Measurements from ENCODE around the gene GALK2.
"Not testable (repeated sequence)": the region's sequence is repeated elsewhere in the genome, so short reads cannot be mapped to it uniquely, and the experiment has no call there.

GALK2 gene

GRCh38 chr15:49152552-49153312 is 17.3 kb upstream of the GALK2 start:
- H3K27ac Mint-ChIP-seq = no peak overlapping the region
- peaks cover 61% of the 10 kb centered on the region for H3K36me3 Mint-ChIP-seq (ENCODE audit: low read depth)
- H3K27me3 Mint-ChIP-seq = no peaks in the 10 kb centered on the region
- H3K4me3 Mint-ChIP-seq = peak overlapping the region; percentile 99
- H3K4me1 Mint-ChIP-seq (ENCODE audit: low read depth) = peaks cover 62% of the 10 kb centered on the region
- no peak for DNase-seq
- H3K9me3 Mint-ChIP-seq = no peaks in the 10 kb centered on the region

DNA sequence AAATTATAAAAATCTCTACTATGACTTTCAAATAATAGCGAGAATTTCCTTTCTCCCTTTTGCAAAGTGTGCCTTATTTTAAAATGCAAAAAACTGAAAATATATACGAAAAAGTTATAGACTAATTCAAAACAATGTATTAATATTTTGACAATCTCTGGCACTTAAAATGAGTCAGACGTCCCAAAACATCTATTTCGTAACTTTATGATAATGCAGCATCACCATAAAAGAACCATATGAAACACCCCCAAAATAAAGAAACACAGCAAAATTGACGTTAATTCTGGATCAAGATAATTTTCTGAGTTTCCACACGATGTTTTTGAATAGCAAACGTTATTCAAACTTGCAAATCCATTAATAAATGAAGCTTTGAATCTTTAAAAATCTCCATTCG is 15.7 kb upstream of the GALK2 start:
- Mint-ChIP-seq H3K9me3 (no peaks in the 10 kb centered on the region), H3K36me3 (ENCODE audit: low read depth) (peaks cover 51% of the 10 kb centered on the region), H3K4me3 (peak overlapping the region; percentile 99), H3K4me1 (ENCODE audit: low read depth) (peaks cover 56% of the 10 kb centered on the region), H3K27me3 (no peaks in the 10 kb centered on the region), H3K27ac (peak overlapping the region; percentile 99)
- no peak for DNase-seq

DNA sequence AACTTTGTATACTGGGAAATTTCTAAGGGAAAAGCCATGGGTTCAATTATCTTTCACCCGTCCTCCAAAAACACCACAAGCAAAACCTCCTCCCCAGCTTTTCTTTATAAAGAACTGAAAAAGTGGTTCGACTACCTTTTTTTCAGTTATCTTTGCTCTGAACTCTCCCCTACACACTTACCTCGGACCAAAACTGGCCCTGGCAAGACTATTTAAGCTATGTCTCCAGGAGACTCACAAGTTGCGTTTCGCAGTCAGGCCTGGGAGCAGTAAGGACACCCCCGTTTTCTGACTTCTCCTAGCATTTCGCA is 15.3 kb upstream of the GALK2 start:
- Mint-ChIP-seq H3K4me3 (peak overlapping the region; percentile 99), H3K27ac (peak overlapping the region; percentile 99), H3K4me1 (ENCODE audit: low read depth) (peaks cover 52% of the 10 kb centered on the region), H3K9me3 (no peaks in the 10 kb centered on the region), H3K27me3 (no peaks in the 10 kb centered on the region), H3K36me3 (ENCODE audit: low read depth) (peaks cover 47% of the 10 kb centered on the region)
- no peak for DNase-seq

- H3K4me3 Mint-ChIP-seq = peak within 1 kb of the TSS; percentile 99
- peaks cover 51% of the 10 kb centered on the region for H3K4me1 Mint-ChIP-seq (ENCODE audit: low read depth)
- DNase-seq = peak; percentile 91
- no peaks in the 10 kb centered on the region for H3K9me3 Mint-ChIP-seq
- H3K27me3 Mint-ChIP-seq = no peaks in the 10 kb centered on the region
- H3K27ac Mint-ChIP-seq = peak within 1 kb of the TSS; percentile 99
- peaks cover 46% of the 10 kb centered on the region for H3K36me3 Mint-ChIP-seq (ENCODE audit: low read depth)
These were observed 14.8 kb upstream of the GALK2 start, which contains the start of gene COPS2 for GRCh38 chr15:49155110-49155833. TSS of gene COPS2 (minus strand) at chr15:49155599. CDS start at chr15:49155578, 21 bp downstream.

GRCh38 chr15:49155834-49156627 is 14.0 kb upstream of the GALK2 start:
- Mint-ChIP-seq H3K27ac (peak overlapping the region; percentile 99), H3K4me3 (peak overlapping the region; percentile 99), H3K9me3 (no peaks in the 10 kb centered on the region), H3K36me3 (ENCODE audit: low read depth) (peaks cover 39% of the 10 kb centered on the region), H3K27me3 (no peaks in the 10 kb centered on the region), H3K4me1 (ENCODE audit: low read depth) (peaks cover 47% of the 10 kb centered on the region)
- DNase-seq = no peak

GRCh38 chr15:49163678-49164077 is 6.4 kb upstream of the GALK2 start:
- Mint-ChIP-seq H3K4me1 (ENCODE audit: low read depth) (no peaks in the 10 kb centered on the region), H3K9me3 (no peaks in the 10 kb centered on the region), H3K36me3 (ENCODE audit: low read depth) (peaks cover 16% of the 10 kb centered on the region), H3K4me3 (no peak overlapping the region), H3K27me3 (no peaks in the 10 kb centered on the region), H3K27ac (no peak overlapping the region)
- DNase-seq = no peak

- Mint-ChIP-seq H3K4me1 (ENCODE audit: low read depth) (peaks cover 6% of the 10 kb centered on the region), H3K27me3 (no peaks in the 10 kb centered on the region), H3K36me3 (ENCODE audit: low read depth) (peaks cover 16% of the 10 kb centered on the region), H3K27ac (no peak overlapping the region), H3K4me3 (no peak overlapping the region), H3K9me3 (no peaks in the 10 kb centered on the region)
- DNase-seq = no peak
These were observed 5.2 kb upstream of the GALK2 start for GRCh38 chr15:49164865-49165264.

GRCh38 chr15:49168016-49168415 is 2.0 kb upstream of the GALK2 start:
- Mint-ChIP-seq H3K9me3 (no peaks in the 10 kb centered on the region), H3K27ac (no peak overlapping the region), H3K4me3 (no peak overlapping the region), H3K4me1 (ENCODE audit: low read depth) (peaks cover 23% of the 10 kb centered on the region), H3K27me3 (no peaks in the 10 kb centered on the region), H3K36me3 (ENCODE audit: low read depth) (peaks cover 16% of the 10 kb centered on the region)
- DNase-seq = no peak

DNA sequence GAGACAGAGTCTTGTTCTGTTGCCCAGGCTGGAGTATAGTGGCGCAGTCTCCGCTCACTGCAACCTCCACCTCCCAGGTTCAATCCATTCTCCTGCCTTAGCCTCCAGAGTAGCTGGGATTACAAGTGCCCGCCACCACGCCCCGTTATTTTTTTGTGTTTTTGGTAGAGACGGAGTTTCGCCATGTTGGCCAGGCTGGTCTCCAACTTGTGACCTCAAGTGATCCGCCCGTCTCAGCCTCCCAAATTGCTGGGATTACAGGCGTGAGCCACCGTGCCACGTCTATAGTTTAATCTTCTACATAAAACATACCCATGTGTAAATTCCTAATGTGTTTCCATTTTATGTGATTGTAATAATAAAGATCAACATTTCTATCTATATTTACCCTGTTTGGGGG is 1.7 kb downstream of the GALK2 start:
- no peaks in the 10 kb centered on the region for H3K27me3 Mint-ChIP-seq
- H3K4me3 Mint-ChIP-seq = peak overlapping the region; percentile 92
- no peak for DNase-seq
- peaks cover 15% of the 10 kb centered on the region for H3K36me3 Mint-ChIP-seq (ENCODE audit: low read depth)
- peaks cover 34% of the 10 kb centered on the region for H3K4me1 Mint-ChIP-seq (ENCODE audit: low read depth)
- H3K27ac Mint-ChIP-seq = no peak overlapping the region
- no peaks in the 10 kb centered on the region for H3K9me3 Mint-ChIP-seq

- peaks cover 20% of the 10 kb centered on the region for H3K36me3 Mint-ChIP-seq (ENCODE audit: low read depth)
- H3K4me3 Mint-ChIP-seq = no peak overlapping the region
- H3K27ac Mint-ChIP-seq = no peak overlapping the region
- no peaks in the 10 kb centered on the region for H3K9me3 Mint-ChIP-seq
- peaks cover 28% of the 10 kb centered on the region for H3K4me1 Mint-ChIP-seq (ENCODE audit: low read depth)
- no peaks in the 10 kb centered on the region for H3K27me3 Mint-ChIP-seq
- DNase-seq = no peak
These were observed 4.9 kb downstream of the GALK2 start for GRCh38 chr15:49174902-49175301.

DNA sequence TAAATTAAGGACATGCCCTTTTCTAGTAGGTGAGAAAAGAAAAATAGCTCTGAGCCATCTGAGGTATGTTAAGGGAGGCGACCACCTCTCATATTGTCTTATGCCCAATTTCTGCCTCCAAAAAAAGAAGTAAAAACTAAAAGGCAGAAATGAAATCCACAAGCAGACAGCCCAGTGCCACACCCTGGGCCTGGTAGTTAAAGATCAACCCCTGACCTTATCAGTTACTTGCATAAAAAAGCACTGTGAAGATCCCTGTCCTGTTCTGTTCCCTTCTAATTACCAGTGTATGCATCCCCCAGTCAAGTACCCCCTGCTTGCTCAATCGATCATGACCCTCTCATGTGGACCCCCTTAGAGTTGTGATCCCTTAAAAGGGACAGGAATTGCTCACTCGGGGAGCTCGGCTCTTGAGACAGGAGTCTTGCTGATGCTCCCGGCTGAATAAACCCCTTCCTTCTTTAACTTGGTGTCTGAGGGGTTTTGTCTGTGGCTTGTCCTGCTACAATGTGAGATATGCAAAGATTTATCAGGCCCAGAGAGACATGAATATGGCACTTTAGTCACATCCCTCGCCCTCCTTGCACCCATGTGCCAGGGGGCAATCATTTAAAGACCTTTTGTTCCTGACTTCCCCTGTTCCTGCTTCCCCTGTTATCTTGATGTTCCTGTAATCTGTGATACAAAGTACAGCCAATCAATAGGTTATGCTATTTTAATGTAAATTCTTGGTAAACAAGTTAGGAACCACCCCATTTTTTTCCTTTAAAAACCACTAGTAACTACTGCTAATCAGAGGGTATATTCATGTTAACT is 5.7 kb downstream of the GALK2 start:
- H3K27me3 Mint-ChIP-seq, H3K4me3 Mint-ChIP-seq, H3K27ac Mint-ChIP-seq, H3K9me3 Mint-ChIP-seq, DNase-seq: not testable (repeated sequence)
- H3K4me1 Mint-ChIP-seq (ENCODE audit: low read depth) = peaks cover 24% of the 10 kb centered on the region
- peaks cover 13% of the 10 kb centered on the region for H3K36me3 Mint-ChIP-seq (ENCODE audit: low read depth)

- H3K4me1 Mint-ChIP-seq (ENCODE audit: low read depth) = peaks cover 11% of the 10 kb centered on the region
These were observed 8.4 kb downstream of the GALK2 start for GRCh38 chr15:49178497-49178896.

DNA sequence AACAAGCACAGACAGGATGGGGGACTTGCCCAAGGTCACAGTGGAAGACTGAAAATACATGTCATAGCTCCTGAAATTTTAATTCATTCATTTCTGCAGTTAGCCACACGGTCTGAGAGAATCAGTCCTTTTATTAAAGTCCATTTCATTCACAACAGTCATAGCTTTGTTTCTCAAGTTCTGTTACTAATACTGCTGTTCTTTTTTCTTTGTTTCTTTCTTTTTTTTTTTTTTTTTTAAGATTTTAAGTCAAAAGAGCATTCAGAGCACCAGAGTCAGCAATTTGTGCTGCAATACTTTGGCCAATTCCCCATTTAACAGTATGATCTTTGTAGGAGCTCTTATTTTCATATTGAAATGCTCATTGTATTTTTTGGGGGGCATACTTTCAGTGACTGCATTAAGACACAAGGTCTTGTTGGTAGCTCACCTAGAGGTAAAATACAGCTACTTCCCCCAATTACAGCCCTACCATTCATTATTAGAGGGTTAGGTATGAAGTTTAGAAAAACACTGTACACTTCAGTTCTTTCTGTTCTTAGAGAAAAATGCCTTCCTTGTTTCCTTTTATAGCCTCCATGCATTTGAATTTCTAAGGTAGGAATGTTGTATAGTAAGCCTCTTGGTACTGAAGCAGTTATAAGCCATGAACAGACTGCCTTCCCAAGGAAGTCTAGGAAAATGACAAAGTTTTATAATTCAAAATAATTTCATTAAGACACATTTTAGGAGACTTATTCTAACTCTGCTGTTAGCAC is 9.6 kb downstream of the GALK2 start:
- Mint-ChIP-seq H3K27me3 (no peaks in the 10 kb centered on the region), H3K9me3 (peaks cover 2% of the 10 kb centered on the region), H3K4me3 (no peak overlapping the region), H3K27ac (no peak overlapping the region), H3K4me1 (ENCODE audit: low read depth) (peaks cover 16% of the 10 kb centered on the region), H3K36me3 (ENCODE audit: low read depth) (peaks cover 28% of the 10 kb centered on the region)
- no peak for DNase-seq

More at GRCh38 chr15:49178497-49178896, 8.4 kb downstream of the GALK2 start:
- no peak for DNase-seq
- no peak overlapping the region for H3K4me3 Mint-ChIP-seq
- H3K36me3 Mint-ChIP-seq (ENCODE audit: low read depth) = peaks cover 21% of the 10 kb centered on the region
- H3K27me3 Mint-ChIP-seq = no peaks in the 10 kb centered on the region
- H3K27ac Mint-ChIP-seq = no peak overlapping the region
- no peaks in the 10 kb centered on the region for H3K9me3 Mint-ChIP-seq

Measured in activated T-cell treated with anti-CD3 and anti-CD28 coated beads, Interleukin-2, amount 50 U/mL, for 24 hours (primary cell).